ENCODE measurements around the gene GARIN1A.

GRCh38 chr7:128694738-128695137, 22.6 kb downstream of the GARIN1A start:
- no peak for TF ChIP-seq CTCF (IDR thresholded peaks at IDR 0.05)
- no peak for TF ChIP-seq POLR2A (IDR thresholded peaks at IDR 0.05)

Measured in Peyer's patch (tissue), 4 donors.